ENCODE measurements around the gene CEPT1.

DNA sequence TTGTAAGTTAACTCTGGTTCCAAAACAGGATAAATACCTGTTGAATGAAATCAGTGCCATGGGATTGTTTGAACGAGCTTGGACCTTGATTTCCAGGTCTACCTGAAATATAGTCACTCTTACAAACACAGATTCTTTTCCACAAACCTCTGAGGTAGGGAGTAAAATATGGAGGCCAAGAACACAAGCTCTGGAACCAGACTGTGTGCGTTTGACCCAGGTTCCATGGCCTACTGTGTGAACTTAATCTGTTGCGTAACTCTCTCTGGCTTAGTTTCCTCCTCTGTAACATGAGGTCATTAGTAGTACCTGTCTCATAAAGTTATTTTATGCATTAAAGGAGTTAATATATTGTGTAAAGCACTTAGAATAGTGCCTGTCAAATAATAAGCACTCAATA lies 35.3 kb downstream of the CEPT1 start:
- TF ChIP-seq, protein P1, sequence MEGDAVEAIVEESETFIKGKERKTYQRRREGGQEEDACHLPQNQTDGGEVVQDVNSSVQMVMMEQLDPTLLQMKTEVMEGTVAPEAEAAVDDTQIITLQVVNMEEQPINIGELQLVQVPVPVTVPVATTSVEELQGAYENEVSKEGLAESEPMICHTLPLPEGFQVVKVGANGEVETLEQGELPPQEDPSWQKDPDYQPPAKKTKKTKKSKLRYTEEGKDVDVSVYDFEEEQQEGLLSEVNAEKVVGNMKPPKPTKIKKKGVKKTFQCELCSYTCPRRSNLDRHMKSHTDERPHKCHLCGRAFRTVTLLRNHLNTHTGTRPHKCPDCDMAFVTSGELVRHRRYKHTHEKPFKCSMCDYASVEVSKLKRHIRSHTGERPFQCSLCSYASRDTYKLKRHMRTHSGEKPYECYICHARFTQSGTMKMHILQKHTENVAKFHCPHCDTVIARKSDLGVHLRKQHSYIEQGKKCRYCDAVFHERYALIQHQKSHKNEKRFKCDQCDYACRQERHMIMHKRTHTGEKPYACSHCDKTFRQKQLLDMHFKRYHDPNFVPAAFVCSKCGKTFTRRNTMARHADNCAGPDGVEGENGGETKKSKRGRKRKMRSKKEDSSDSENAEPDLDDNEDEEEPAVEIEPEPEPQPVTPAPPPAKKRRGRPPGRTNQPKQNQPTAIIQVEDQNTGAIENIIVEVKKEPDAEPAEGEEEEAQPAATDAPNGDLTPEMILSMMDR (IDR thresholded peaks at IDR 0.05), result no peak
- no peak for TF ChIP-seq POLR2A (IDR thresholded peaks at IDR 0.05)
